Dermis blood vessel endothelial cell (primary cell): ENCODE results near the gene PLEKHG5. TPM values are rescaled to one million over a fixed set of nuclear protein-coding genes. Genes with fewer than 3 reads are reported as not detected.

Experiments used
- DNase-seq: peaks from one replicate; pipeline ENCODE4 v3.0.0; 2010
- total RNA-seq: library from RNA; depleted of rRNA; stranded (reverse); fragments of >200 nt; gene quantifications from 2 replicates; pipeline ENCODE4 v1.2.3, GENCODE V29; 2014

Gene PLEKHG5
- total RNA-seq = 36.9 and 50.9 TPM in 2 replicates

- peak; percentile 88 for DNase-seq
Measured at GRCh38 chr1:6491480-6491962, at the start of gene PLEKHG5. TSS of gene PLEKHG5 (minus strand) at chr1:6491667. CDS start at chr1:6477571, 14,096 bp downstream.

- DNase-seq = no peak
Measured at GRCh38 chr1:6538956-6539355, 47.5 kb upstream of the PLEKHG5 start.

DNA sequence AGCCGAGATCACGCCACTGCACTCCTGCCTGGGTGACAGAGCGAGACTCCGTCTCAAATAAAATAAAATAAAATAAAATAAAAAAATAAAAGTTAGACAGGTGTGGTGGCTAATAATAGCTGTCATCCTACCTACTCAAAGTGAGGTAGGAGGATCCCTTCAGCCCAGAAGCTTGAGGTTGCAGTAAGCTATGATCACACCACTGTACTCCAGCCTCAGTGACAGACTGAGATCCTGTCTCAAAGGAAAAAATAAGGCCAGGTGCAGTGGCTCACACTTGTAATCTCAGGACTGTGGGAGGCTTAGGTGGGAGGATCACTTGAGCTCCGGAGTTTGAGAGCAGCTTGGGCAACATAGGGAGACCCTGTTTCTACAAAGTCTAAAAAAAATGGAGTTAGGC, 44.8 kb upstream of the PLEKHG5 start:
- no peak for DNase-seq

GRCh38 chr1:6535214-6535613, 43.7 kb upstream of the PLEKHG5 start:
- no peak for DNase-seq

DNA sequence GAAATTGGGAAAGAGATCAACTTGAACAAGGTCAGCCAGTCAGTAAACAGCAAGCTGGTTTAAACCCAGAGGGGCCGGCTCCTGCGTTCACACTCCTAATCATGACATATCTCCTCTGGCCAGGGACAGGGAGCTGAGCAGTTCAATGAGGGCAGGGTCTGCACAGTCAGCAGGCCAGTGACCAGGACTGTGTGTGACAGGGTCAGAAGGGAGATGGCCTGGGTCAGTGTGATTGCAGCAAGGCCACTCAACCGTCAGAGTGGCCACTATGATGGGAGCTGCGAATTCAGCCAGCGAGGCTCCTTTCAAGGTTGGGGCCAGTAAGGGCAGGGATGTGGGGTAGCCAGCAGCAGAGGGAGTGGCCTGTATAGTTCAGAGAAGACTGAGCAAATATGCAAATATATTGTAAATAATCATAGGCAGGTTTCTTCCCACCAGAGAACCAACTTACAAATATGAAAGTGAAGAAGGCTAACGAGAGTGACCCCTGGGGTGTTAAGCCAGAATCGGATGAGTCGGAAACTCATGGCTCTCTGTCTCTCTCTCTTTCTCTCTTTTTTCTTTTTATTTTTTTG, 42.9 kb upstream of the PLEKHG5 start:
- DNase-seq = no peak

DNA sequence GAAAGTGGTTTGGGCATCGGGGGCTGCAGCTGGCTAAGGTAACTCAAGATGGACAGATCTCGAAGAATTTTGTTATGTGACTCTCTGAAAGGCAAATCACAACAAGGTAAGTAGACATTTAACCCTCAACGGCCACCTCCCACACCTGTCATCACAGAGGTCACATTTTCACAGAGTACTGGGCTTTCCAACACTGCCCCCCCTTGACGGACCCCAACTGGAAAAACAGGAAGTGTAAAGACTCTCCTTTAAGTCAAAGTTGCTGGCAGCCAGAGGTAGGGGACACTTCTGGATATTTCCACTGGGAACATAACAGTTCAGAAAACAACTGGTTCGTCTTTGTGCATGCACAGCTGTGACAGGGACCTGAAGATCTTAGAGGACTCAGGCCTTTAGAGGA, 40.5 kb upstream of the PLEKHG5 start:
- DNase-seq = no peak

- no peak for DNase-seq
Measured at GRCh38 chr1:6530504-6531160, 39.2 kb upstream of the PLEKHG5 start.

DNA sequence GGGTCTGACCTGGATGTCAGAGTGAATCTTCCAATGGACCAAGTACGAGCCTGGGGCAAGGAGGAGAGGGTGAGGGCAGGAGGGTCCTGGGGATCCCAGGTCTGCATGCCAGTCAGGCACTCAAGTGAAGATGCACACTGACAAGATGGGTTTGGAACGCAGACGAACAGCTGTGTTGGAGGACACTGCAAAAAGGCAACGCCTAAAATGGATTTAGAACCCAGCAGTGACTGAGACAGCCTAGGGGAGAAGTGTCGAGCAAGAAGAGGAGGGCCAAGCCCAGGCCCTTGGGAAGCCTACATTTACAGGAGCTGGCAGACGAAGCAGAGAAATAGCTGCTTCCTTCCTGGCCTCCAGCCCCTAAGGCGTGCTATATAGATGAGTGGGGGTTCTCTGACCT, 37.0 kb upstream of the PLEKHG5 start:
- no peak for DNase-seq

DNA sequence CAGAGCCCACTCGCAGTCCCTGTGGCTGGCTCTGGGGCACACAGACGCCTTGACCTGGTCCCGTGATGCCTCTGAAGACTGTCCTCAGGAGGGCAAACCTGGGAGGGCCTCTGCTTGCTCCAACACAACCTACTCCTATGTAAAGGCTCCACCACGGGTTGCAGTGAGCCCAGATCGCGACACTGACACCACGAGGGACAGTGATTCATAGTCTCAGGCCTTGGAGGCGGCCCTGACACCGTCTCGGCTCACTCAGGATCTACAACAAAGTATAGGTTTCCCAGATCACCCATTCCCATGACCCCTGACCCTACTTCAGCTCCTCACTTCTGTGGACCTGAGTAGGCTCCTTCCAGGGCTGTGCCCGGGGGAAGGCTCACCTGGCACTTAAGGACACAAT, 34.8 kb upstream of the PLEKHG5 start:
- no peak for DNase-seq

GRCh38 chr1:6523566-6523965, 32.1 kb upstream of the PLEKHG5 start:
- peak; percentile 72 for DNase-seq

DNA sequence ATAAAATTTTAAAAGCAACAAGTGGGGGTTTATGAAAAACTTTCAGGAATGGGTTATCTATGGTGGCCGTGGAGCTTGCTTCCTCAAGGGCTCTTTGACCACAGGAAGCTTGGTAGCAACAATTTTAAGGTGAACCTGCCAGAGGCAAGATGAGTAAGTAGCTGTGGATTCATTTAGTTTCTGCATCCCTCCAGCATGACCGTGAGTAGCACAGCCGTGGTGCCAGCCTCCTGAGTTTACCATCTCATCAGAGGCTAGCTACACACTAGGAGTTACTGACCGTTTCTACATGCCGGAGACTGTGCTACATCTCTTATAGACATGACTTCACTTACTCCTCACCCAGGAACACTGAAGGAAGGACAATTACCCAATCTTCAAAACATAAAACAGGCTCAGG, 30.1 kb upstream of the PLEKHG5 start:
- no peak for DNase-seq

DNA sequence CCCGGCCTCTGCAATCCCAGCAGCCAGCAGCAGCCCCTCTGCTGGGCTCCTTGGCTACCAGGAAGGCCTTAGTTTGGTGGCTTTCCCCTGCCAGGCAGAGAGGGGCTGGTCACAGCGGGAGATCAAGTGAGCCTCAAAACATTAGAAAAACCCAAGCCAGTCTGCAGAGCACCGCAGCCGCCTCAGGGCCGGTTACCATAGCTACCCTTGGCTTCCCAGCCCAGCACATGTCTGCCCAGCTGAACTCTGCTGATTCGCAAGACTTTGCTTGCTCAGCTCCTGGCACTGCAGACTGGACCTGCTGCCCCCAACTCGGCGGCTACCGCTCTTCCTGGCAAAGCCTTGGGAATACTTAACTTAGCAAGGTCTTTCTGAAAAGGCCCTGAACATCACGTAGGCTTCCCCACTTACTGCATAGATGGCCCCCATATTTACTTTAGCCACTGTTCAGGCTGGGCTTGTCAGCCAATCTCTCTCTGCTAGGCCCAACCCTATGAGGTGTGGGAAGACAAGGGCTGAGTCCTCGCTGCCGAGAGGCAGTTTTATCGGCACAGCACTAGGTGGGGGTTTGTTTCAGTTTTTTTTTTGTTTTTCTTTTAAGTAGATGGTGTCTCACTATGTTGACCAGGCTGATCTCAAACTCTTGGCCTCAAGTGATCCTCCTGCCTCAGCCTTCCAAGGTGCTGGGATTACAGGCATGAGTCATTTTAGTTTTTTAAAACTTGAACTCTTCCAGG, 28.6 kb upstream of the PLEKHG5 start:
- DNase-seq = no peak

DNA sequence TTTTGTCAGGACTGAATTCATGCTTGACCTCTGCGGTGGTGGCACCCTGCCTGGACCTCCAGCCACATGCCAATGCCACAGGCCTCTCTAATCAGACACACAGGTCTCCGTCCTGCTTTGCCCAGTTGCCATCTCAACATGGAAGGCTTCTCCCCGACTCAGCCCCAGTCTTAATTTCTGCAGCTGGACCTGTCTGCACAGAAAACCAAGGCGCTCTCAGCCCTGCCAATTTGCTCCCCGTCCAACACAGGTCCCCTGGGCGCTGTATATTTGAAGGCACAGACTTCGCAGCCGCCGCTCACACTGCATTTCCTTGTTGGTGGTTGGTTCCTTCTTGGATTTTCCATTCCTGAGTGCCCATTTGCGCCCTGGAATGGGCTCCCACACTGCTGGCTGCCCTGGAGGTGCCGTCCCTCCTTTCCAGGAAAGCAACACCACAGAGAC, 28.0 kb upstream of the PLEKHG5 start:
- no peak for DNase-seq

DNA sequence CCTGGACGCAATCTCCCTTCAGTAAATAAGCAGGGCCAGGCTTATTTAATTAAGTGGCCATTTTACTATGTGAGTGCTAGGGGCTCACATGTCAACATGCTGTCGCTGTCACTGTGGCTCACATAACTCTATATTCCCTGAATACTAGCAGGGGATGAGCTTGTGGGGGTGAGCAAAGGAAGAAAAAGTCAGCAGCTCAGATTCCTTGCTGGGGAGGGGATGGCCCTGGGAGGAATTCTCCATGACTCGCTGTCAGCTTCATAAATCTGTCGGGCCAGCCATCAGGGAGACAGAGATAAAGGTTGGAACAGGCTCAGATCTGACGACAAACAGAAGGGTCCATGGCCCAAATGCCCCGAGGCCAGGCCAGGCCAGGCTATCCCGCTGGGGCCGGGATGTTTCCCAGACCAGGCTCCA, 26.0 kb upstream of the PLEKHG5 start:
- DNase-seq = no peak

DNA sequence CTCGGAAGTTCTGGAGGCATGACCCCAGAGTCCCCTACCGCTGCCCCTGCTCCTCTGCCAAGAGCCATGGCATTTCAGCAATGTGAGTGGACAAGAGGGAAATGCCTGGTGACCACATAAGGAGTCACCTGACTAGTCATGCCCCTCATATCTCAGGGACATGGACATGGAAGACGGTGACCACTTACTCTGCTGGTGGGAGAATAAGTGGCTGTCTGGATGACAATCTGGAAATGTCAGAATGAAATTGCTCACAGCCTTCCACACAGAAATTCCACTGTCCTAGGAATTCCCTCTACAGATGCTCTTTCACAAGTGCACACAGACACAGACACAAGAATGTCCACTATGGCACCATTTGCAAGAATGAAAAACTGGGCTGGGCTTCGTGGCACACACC, 24.3 kb upstream of the PLEKHG5 start:
- DNase-seq = no peak

- no peak for DNase-seq
Measured at GRCh38 chr1:6513320-6513801, 21.9 kb upstream of the PLEKHG5 start.

DNA sequence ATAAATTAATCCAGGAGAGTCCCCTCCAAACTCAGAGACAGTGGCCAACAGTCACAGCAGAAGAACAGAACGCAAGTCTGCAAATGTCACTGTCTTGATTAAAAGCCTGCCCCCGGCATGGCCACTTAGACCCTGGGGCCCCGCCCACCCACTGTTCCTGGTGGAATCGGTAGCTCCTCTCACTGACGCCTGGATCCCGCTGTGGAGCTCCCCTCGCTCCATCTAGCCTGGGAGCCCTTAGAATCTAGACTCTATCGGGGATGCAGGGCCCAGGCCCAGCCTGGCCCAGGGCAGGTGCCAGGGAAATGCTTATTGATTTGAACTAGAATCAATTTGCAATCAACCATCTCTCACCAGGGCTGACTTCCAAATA, 21.4 kb upstream of the PLEKHG5 start:
- no peak for DNase-seq

- no peak for DNase-seq
Measured at GRCh38 chr1:6512245-6512907, 20.9 kb upstream of the PLEKHG5 start.

- no peak for DNase-seq
Measured at GRCh38 chr1:6511561-6512244, 20.2 kb upstream of the PLEKHG5 start.

- no peak for DNase-seq
Measured at GRCh38 chr1:6511056-6511455, 19.6 kb upstream of the PLEKHG5 start.

GRCh38 chr1:6510493-6510892, 19.0 kb upstream of the PLEKHG5 start:
- no peak for DNase-seq

GRCh38 chr1:6509919-6510291, 18.4 kb upstream of the PLEKHG5 start:
- no peak for DNase-seq
